HepG2 (cell line): ENCODE data around the gene SRR. TPM values are rescaled to one million over a fixed set of nuclear protein-coding genes. Genes with fewer than 3 reads are reported as not detected.

ENCODE experiments used
- ARID4A ChIP-seq: sonication (generic); formaldehyde crosslinking; IDR thresholded peaks from 2 replicates; pipeline ENCODE4 v1.5.0; 2020; ENCODE audit warnings: mild to moderate bottlenecking, missing genetic modification reagents, borderline replicate concordance
- CEBPB ChIP-seq: IDR thresholded peaks from 2 replicates; pipeline ENCODE4 v1.6.1; 2011; ENCODE audit warnings: low read depth, low read length, improper control_type of control experiment, borderline replicate concordance
- CEBPG ChIP-seq: IDR thresholded peaks from 2 replicates; pipeline ENCODE4 v1.6.1; 2016
- DRAP1 ChIP-seq: IDR thresholded peaks from 2 replicates; pipeline ENCODE4 v1.6.1; 2016; ENCODE audit warnings: missing genetic modification reagents, missing compliant biosample characterization
- EHMT2 ChIP-seq: fragments of 200-600 bp; sonication (generic); IDR thresholded peaks from 2 replicates; pipeline ENCODE4 v1.7.0; 2017; ENCODE audit warnings: antibody characterized with exemption, low read depth, low read length, borderline replicate concordance
- FOXA3 ChIP-seq: IDR thresholded peaks from 2 replicates; pipeline ENCODE4 v1.6.1; 2016; ENCODE audit warnings: missing genetic modification reagents, missing compliant biosample characterization
- FOXK2 ChIP-seq: fragments of 450-650 bp; IDR thresholded peaks from 2 replicates; pipeline ENCODE4 v1.6.1; 2016
- MEF2D ChIP-seq: sonication (generic); formaldehyde crosslinking; IDR thresholded peaks from 2 replicates; pipeline ENCODE4 v1.5.1; 2020; ENCODE audit warnings: mild to moderate bottlenecking, missing genetic modification reagents
- MNT ChIP-seq: fragments of 450-650 bp; IDR thresholded peaks from 2 replicates; pipeline ENCODE4 v1.6.1; 2016
- NFYC ChIP-seq: IDR thresholded peaks from 2 replicates; pipeline ENCODE4 v1.6.1; 2016; ENCODE audit warnings: missing genetic modification reagents, missing compliant biosample characterization
- PHF20 ChIP-seq: sonication (generic); formaldehyde crosslinking; IDR thresholded peaks from 2 replicates; pipeline ENCODE4 v1.5.0; 2020; ENCODE audit warnings: mild to moderate bottlenecking, missing genetic modification reagents
- RXRA ChIP-seq: sonication (generic); formaldehyde crosslinking; IDR thresholded peaks from 2 replicates; pipeline ENCODE4 v1.5.1; 2020; ENCODE audit warnings: missing genetic modification reagents
- XRCC5 ChIP-seq: fragments of 200-400 bp; formaldehyde crosslinking; optimal IDR thresholded peaks from 2 replicates; pipeline ENCODE3; 2017; ENCODE audit warnings: mild to moderate bottlenecking, low read length
- ZBTB37 ChIP-seq: sonication (generic); formaldehyde crosslinking; IDR thresholded peaks from 2 replicates; pipeline ENCODE4 v1.4.0; 2020; ENCODE audit warnings: mild to moderate bottlenecking, missing genetic modification reagents
- ZFX ChIP-seq: sonication (generic); formaldehyde crosslinking; IDR thresholded peaks from 2 replicates; pipeline ENCODE4 v1.4.0; 2020; ENCODE audit warnings: mild to moderate bottlenecking, low read depth, missing genetic modification reagents, moderate library complexity
- ZFY ChIP-seq: sonication (generic); formaldehyde crosslinking; IDR thresholded peaks from 2 replicates; pipeline ENCODE4 v1.4.0; 2020; ENCODE audit warnings: missing genetic modification reagents
- ZMYM4 ChIP-seq: sonication (generic); formaldehyde crosslinking; IDR thresholded peaks from 2 replicates; pipeline ENCODE4 v1.8.1; 2023; ENCODE audit warnings: mild to moderate bottlenecking, missing genetic modification reagents
- ZNF343 ChIP-seq: sonication (generic); formaldehyde crosslinking; IDR thresholded peaks from 2 replicates; pipeline ENCODE4 v1.4.0; 2020; ENCODE audit warnings: mild to moderate bottlenecking, missing genetic modification reagents
- ZNF350 ChIP-seq: sonication (generic); formaldehyde crosslinking; IDR thresholded peaks from 2 replicates; pipeline ENCODE4 v1.4.0; 2020; ENCODE audit warnings: mild to moderate bottlenecking, low read depth, missing genetic modification reagents, borderline replicate concordance
- ZNF644 ChIP-seq: IDR thresholded peaks from 2 replicates; pipeline ENCODE4 v1.6.1; 2016; ENCODE audit warnings: low read depth
- ZNF766 ChIP-seq: sonication (generic); formaldehyde crosslinking; IDR thresholded peaks from 2 replicates; pipeline ENCODE4 v1.5.0; 2020; ENCODE audit warnings: missing genetic modification reagents, borderline replicate concordance
- ZNF839 ChIP-seq: sonication (generic); formaldehyde crosslinking; IDR thresholded peaks from 2 replicates; pipeline ENCODE4 v1.4.0; 2020; ENCODE audit warnings: missing genetic modification reagents, mild to moderate bottlenecking, borderline replicate concordance
- ZZZ3 ChIP-seq: sonication (generic); formaldehyde crosslinking; IDR thresholded peaks from 2 replicates; pipeline ENCODE4 v1.4.0; 2020; ENCODE audit warnings: missing genetic modification reagents, mild to moderate bottlenecking, borderline replicate concordance
- polyA plus RNA-seq, 8 experiments: library from polyadenylated mRNA; depleted of rRNA in 3 of 8; stranded (reverse) in 7 of 8; unstranded in 1 of 8; fragments of >200 nt; fragmentation: Illumina TruSeq in 4 of 8; extraction: Trizol in 4 of 8; gene quantifications; 2 replicates each; pipeline versions ENCODE4 v1.2.1 to v1.2.3, GENCODE V29; 2011 to 2016; ENCODE audit warnings: low read depth in 4 of 8, missing spikeins in 1 of 8, mixed read lengths in 1 of 8; ENCODE audit not compliant: insufficient read depth in 1 of 8
- total RNA-seq, 5 experiments: library from RNA; depleted of rRNA; stranded (reverse); fragments of >200 nt; fragmentation: Illumina TruSeq; extraction: Trizol; gene quantifications; 2 replicates each; pipeline ENCODE4 v1.2.3, GENCODE V29; 2016; ENCODE audit warnings: low read depth in 1 of 5

The SRR gene
- total and polyA plus RNA-seq, 2 of the 13 experiments (the other 11 are each of a cell fraction or from before 2014, with no cell fraction given), result 3.6 to 7.8 TPM

GRCh38 chr17:2347805-2348685 is 44.3 kb downstream of the SRR start (continued):
- TF ChIP-seq ARID4A (CRISPR knock-in tag), result peak; percentile 28; the same call in 1 of the 2 replicates
- TF ChIP-seq DRAP1 (CRISPR knock-in tag), result 0 out of 2 replicates have a peak, but pooled peaks have one; percentile 42
- TF ChIP-seq ZNF839 (CRISPR knock-in tag), result no peak
- TF ChIP-seq CEBPB, result peak; percentile 88
- no peak for TF ChIP-seq MEF2D (CRISPR knock-in tag)
- no peak for TF ChIP-seq PHF20 (CRISPR knock-in tag)
- TF ChIP-seq RXRA, result 0 out of 2 replicates have a peak, but pooled peaks have one; percentile 41
- TF ChIP-seq ZNF766, result peak; percentile 71; the same call in 1 of the 2 replicates
- TF ChIP-seq MNT, result no peak
- no peak for TF ChIP-seq ZZZ3 (CRISPR knock-in tag)
- no peak for TF ChIP-seq ZFY (CRISPR knock-in tag)
- no peak for TF ChIP-seq FOXK2
- peak; percentile 79 for TF ChIP-seq CEBPG
- TF ChIP-seq ZNF350, result no peak; the same call in 1 of the 2 replicates
- TF ChIP-seq ZNF343 (CRISPR knock-in tag), result no peak
- TF ChIP-seq ZFX, result no peak
- no peak for TF ChIP-seq EHMT2
- 0 out of 2 replicates have a peak, but pooled peaks have one; percentile 48 for TF ChIP-seq ZBTB37 (CRISPR knock-in tag)
- peak; percentile 56 for TF ChIP-seq NFYC (CRISPR knock-in tag)
- TF ChIP-seq XRCC5, result peak; percentile 67
- TF ChIP-seq ZMYM4 (CRISPR knock-in tag), result 0 out of 2 replicates have a peak, but pooled peaks have one; percentile 48
- 0 out of 2 replicates have a peak, but pooled peaks have one; percentile 27 for TF ChIP-seq ZNF644 (CRISPR knock-in tag)
- peak; percentile 77 for TF ChIP-seq FOXA3 (CRISPR knock-in tag)
